Naive thymus-derived CD8-positive, alpha-beta T cell (primary cell): ENCODE results near the gene MAN1B1. TPM values are rescaled to one million over a fixed set of nuclear protein-coding genes. Genes with fewer than 3 reads are reported as not detected.

Experiments
- ATAC-seq, 2 donors: fragments of 150-1000 bp; cut with Tn5 transposase in 1 of 2; sonication (Bioruptor Pico), chemical (Tn5 transposase) in 1 of 2; 1 replicate in 1 of 2; 2 replicates in 1 of 2; pipeline ENCODE4 v1.10.0; 2021; ENCODE audit warnings: mild to moderate bottlenecking in 2 of 2, moderate library complexity in 2 of 2
- POLR2A ChIA-PET: fragments of 350-600 bp; sonication (Branson Sonifier 250); formaldehyde crosslinking; loops from one replicate; lab custom pipeline; 2021; ENCODE audit warnings: antibody characterized with exemption; lab: Charles Lee
- DNase-seq, 10 donors: peaks; one replicate each; pipeline versions ENCODE4 v3.0.0 to v3.0.0-alpha.2; 2020 to 2022
- H3K27ac Mint-ChIP-seq, 10 donors: one replicate each; pipeline ENCODE4 v1.8.0; 2020 to 2022; ENCODE audit warnings: mild to moderate bottlenecking in 10 of 10, mixed read lengths in 10 of 10, moderate library complexity in 4 of 10, inconsistent platforms in 1 of 10
- H3K27me3 Mint-ChIP-seq, 5 donors: one replicate each; pipeline ENCODE4 v1.8.0; 2021 to 2022; ENCODE audit warnings: mixed read lengths in 5 of 5
- H3K36me3 Mint-ChIP-seq, 3 donors: one replicate each; pipeline ENCODE4 v1.8.0; 2020 to 2022; ENCODE audit warnings: mixed read lengths in 3 of 3, mild to moderate bottlenecking in 2 of 3, inconsistent platforms in 1 of 3
- H3K4me1 Mint-ChIP-seq, 4 donors: one replicate each; pipeline ENCODE4 v1.8.0; 2021 to 2022; ENCODE audit warnings: mixed read lengths in 4 of 4
- H3K4me3 Mint-ChIP-seq, 10 donors: one replicate each; pipeline ENCODE4 v1.8.0; 2020 to 2022; ENCODE audit warnings: mild to moderate bottlenecking in 10 of 10, mixed read lengths in 10 of 10, moderate library complexity in 6 of 10, inconsistent platforms in 1 of 10
- H3K9me3 Mint-ChIP-seq, 9 donors: one replicate each; pipeline ENCODE4 v1.8.0; 2020 to 2022; ENCODE audit warnings: mixed read lengths in 9 of 9, mild to moderate bottlenecking in 3 of 9, inconsistent platforms in 1 of 9, moderate library complexity in 1 of 9
- polyA plus RNA-seq, 3 donors: library from polyadenylated mRNA; unstranded; fragments of 300-500 nt; fragmentation: Illumina TruSeq; gene quantifications; one replicate each; pipeline ENCODE4 v1.2.3, GENCODE V29; 2021
- total RNA-seq, 8 experiments: library from RNA in 2 of 8; stranded (reverse) in 2 of 8; gene quantifications; one replicate each; pipeline ENCODE4 v1.2.3 and lab custom pipeline; 2021 to 2026

MAN1B1 gene
- total RNA-seq (10 to 100 TPM; 66.9 to 73.2 TPM), polyA plus RNA-seq (10 to 100 TPM; 30.6 to 46.6 (median 38.3) TPM), total RNA-seq (lab: John Stamatoyannopoulos, UW) (57.3 to 129 (median 77.5) reads per million in 6 experiments)

- H3K9me3 Mint-ChIP-seq = no peaks in the 10 kb centered on the region
- peaks cover 0 to 30% (median 0%) of the 10 kb centered on the region in 3 donors for H3K36me3 Mint-ChIP-seq
- no peaks in the 10 kb centered on the region for H3K27me3 Mint-ChIP-seq
- H3K4me1 Mint-ChIP-seq = peaks cover 21 to 41% (median 37%) of the 10 kb centered on the region in 4 donors
- H3K4me3 Mint-ChIP-seq = peak within 1 kb of the TSS; percentile 80 to 97 (median 92)
- H3K27ac Mint-ChIP-seq = peak within 1 kb of the TSS; percentile 89 to 98 (median 96)
- ATAC-seq = peak; percentile 86 to 88
- POLR2A ChIA-PET = interaction anchor here (0.6 to 6.7 kb wide), 37 partner anchors 10 to 603 kb away, joined by 3 to 73 read pairs (median 4); partner anchors contain the start of genes ANAPC2, CYSRT1, MRPL41 and NELFB
- DNase-seq = peak; percentile 93 to 100 (median 99)
These were observed at the start of gene MAN1B1 for GRCh38 chr9:137086531-137087408. TSS of gene MAN1B1 (plus strand) at chr9:137086985. CDS start at chr9:137087000, 15 bp downstream.

- POLR2A ChIA-PET = interaction anchor here (0.6 to 0.9 kb wide), 2 partner anchors 9 to 41 kb away, joined by 3 to 4 read pairs; partner anchors contain the start of gene CLIC3
- Mint-ChIP-seq H3K4me3 (no peak overlapping the region), H3K4me1 (peaks cover 12 to 34% (median 29%) of the 10 kb centered on the region in 4 donors), H3K36me3 (no peaks in the 10 kb centered on the region), H3K27ac (no peak overlapping the region), H3K27me3 (peaks cover 0 to 6% (median 0%) of the 10 kb centered on the region in 5 donors), H3K9me3 (no peaks in the 10 kb centered on the region)
- no peak for ATAC-seq
- DNase-seq = no peak
These were observed 49.8 kb upstream of the MAN1B1 start for GRCh38 chr9:137037035-137037434.

GRCh38 chr9:137037483-137037882 lies 49.3 kb upstream of the MAN1B1 start:
- Mint-ChIP-seq H3K36me3 (no peaks in the 10 kb centered on the region), H3K9me3 (no peaks in the 10 kb centered on the region), H3K4me3 (no peak overlapping the region), H3K4me1 (peaks cover 10 to 29% (median 25%) of the 10 kb centered on the region in 4 donors), H3K27ac (no peak overlapping the region), H3K27me3 (peaks cover 0 to 7% (median 0%) of the 10 kb centered on the region in 5 donors)
- no peak for ATAC-seq
- POLR2A ChIA-PET = interaction anchor here (0.6 to 0.9 kb wide), 2 partner anchors 9 to 41 kb away, joined by 3 to 4 read pairs; partner anchors contain the start of gene CLIC3
- DNase-seq = no peak

- Mint-ChIP-seq H3K36me3 (no peaks in the 10 kb centered on the region), H3K27ac (no peak overlapping the region), H3K4me1 (peaks cover 10 to 17% (median 13%) of the 10 kb centered on the region in 4 donors), H3K27me3 (peaks cover 0 to 12% (median 0%) of the 10 kb centered on the region in 5 donors), H3K4me3 (no peak overlapping the region), H3K9me3 (no peaks in the 10 kb centered on the region)
- DNase-seq (no peak), ATAC-seq (no peak)
- POLR2A ChIA-PET = no interaction called here
These were observed 47.9 kb upstream of the MAN1B1 start for GRCh38 chr9:137038916-137039315.

- peaks cover 7 to 17% (median 16%) of the 10 kb centered on the region in 4 donors for H3K4me1 Mint-ChIP-seq
These were observed 47.0 kb upstream of the MAN1B1 start for GRCh38 chr9:137039611-137040366.

GRCh38 chr9:137040568-137040967 lies 46.2 kb upstream of the MAN1B1 start:
- Mint-ChIP-seq H3K36me3 (no peaks in the 10 kb centered on the region), H3K4me3 (no peak overlapping the region), H3K27me3 (peaks cover 0 to 20% (median 4%) of the 10 kb centered on the region in 5 donors), H3K9me3 (no peaks in the 10 kb centered on the region), H3K27ac (no peak overlapping the region), H3K4me1 (peaks cover 3 to 16% (median 14%) of the 10 kb centered on the region in 4 donors)
- ATAC-seq = no peak
- DNase-seq = no peak
- POLR2A ChIA-PET = no interaction called here

More at GRCh38 chr9:137039611-137040366, 47.0 kb upstream of the MAN1B1 start:
- Mint-ChIP-seq H3K9me3 (no peaks in the 10 kb centered on the region), H3K4me3 (no peak overlapping the region), H3K36me3 (no peaks in the 10 kb centered on the region), H3K27ac (no peak overlapping the region), H3K27me3 (peaks cover 0 to 16% (median under 1%) of the 10 kb centered on the region in 5 donors)
- POLR2A ChIA-PET = interaction anchor here (0.6 kb wide), 1 partner anchor 281 kb away, joined by 3 read pairs; no protein-coding TSS in a partner anchor
- DNase-seq = no peak
- ATAC-seq = no peak

GRCh38 chr9:137041124-137041523 lies 45.7 kb upstream of the MAN1B1 start:
- ATAC-seq = no peak
- DNase-seq = no peak
- H3K36me3 Mint-ChIP-seq = no peaks in the 10 kb centered on the region
- H3K9me3 Mint-ChIP-seq = no peaks in the 10 kb centered on the region
- H3K27me3 Mint-ChIP-seq = peaks cover 0 to 20% (median 4%) of the 10 kb centered on the region in 5 donors
- POLR2A ChIA-PET = no interaction called here
- H3K27ac Mint-ChIP-seq = no peak overlapping the region
- peaks cover 3 to 16% (median 14%) of the 10 kb centered on the region in 4 donors for H3K4me1 Mint-ChIP-seq
- no peak overlapping the region for H3K4me3 Mint-ChIP-seq

- no peak overlapping the region for H3K27ac Mint-ChIP-seq
- no peak for DNase-seq
- H3K9me3 Mint-ChIP-seq = no peaks in the 10 kb centered on the region
- no peak for ATAC-seq
- POLR2A ChIA-PET = interaction anchor here (0.7 kb wide), 1 partner anchor 180 kb away, joined by 3 read pairs; no protein-coding TSS in a partner anchor
- H3K4me1 Mint-ChIP-seq = peaks cover 3 to 23% (median 17%) of the 10 kb centered on the region in 4 donors
- peaks cover 0 to 2% (median 0%) of the 10 kb centered on the region in 3 donors for H3K36me3 Mint-ChIP-seq
- no peak overlapping the region for H3K4me3 Mint-ChIP-seq
- H3K27me3 Mint-ChIP-seq = peaks cover 0 to 36% (median 8%) of the 10 kb centered on the region in 5 donors
These were observed 43.7 kb upstream of the MAN1B1 start for GRCh38 chr9:137042751-137043727.

GRCh38 chr9:137044037-137044436 lies 42.7 kb upstream of the MAN1B1 start:
- no peaks in the 10 kb centered on the region for H3K9me3 Mint-ChIP-seq
- ATAC-seq (no peak), DNase-seq (no peak)
- H3K4me3 Mint-ChIP-seq = peak overlapping the region in 2 of 10 donors; percentile 74 to 79
- H3K4me1 Mint-ChIP-seq = peaks cover 3 to 23% (median 17%) of the 10 kb centered on the region in 4 donors
- H3K27me3 Mint-ChIP-seq = peaks cover 0 to 38% (median 8%) of the 10 kb centered on the region in 5 donors
- POLR2A ChIA-PET = interaction anchor here (1.7 kb wide), 1 partner anchor 26 kb away, joined by 5 read pairs; the partner anchor contains the start of gene SAPCD2
- no peak overlapping the region for H3K27ac Mint-ChIP-seq
- H3K36me3 Mint-ChIP-seq = peaks cover 0 to 2% (median 0%) of the 10 kb centered on the region in 3 donors

- peak overlapping the region; percentile 59 to 82 (median 72) for H3K4me3 Mint-ChIP-seq
- no peaks in the 10 kb centered on the region for H3K9me3 Mint-ChIP-seq
- DNase-seq = no peak
- peaks cover 0 to 40% (median 10%) of the 10 kb centered on the region in 5 donors for H3K27me3 Mint-ChIP-seq
- ATAC-seq = peak; percentile 15 to 40
- H3K4me1 Mint-ChIP-seq = peaks cover 5 to 23% (median 18%) of the 10 kb centered on the region in 4 donors
- POLR2A ChIA-PET = interaction anchor here (1.4 to 1.7 kb wide), 2 partner anchors 9 to 25 kb away, joined by 4 to 5 read pairs; partner anchors contain the start of gene SAPCD2
- H3K36me3 Mint-ChIP-seq = peaks cover 0 to 2% (median 0%) of the 10 kb centered on the region in 3 donors
- H3K27ac Mint-ChIP-seq = peak overlapping the region in 3 of 10 donors; percentile 21 to 58 (median 53)
These were observed 42.1 kb upstream of the MAN1B1 start for GRCh38 chr9:137044502-137045177.
